NOMO-1 (cell line): Measurements from ENCODE around the gene ELMO3.

Source experiments
- DNase-seq, 2 experiments: peaks; one replicate each; lab custom pipeline; 2025; ENCODE audit not compliant: unreplicated experiment in 2 of 2; lab: John Stamatoyannopoulos, UW

ELMO3 gene

GRCh38 chr16:67238806-67239470, 40.0 kb downstream of the ELMO3 start:
- DNase-seq = no peak

- no peak for DNase-seq
Observed at GRCh38 chr16:67240506-67240905, 41.6 kb downstream of the ELMO3 start.

DNA sequence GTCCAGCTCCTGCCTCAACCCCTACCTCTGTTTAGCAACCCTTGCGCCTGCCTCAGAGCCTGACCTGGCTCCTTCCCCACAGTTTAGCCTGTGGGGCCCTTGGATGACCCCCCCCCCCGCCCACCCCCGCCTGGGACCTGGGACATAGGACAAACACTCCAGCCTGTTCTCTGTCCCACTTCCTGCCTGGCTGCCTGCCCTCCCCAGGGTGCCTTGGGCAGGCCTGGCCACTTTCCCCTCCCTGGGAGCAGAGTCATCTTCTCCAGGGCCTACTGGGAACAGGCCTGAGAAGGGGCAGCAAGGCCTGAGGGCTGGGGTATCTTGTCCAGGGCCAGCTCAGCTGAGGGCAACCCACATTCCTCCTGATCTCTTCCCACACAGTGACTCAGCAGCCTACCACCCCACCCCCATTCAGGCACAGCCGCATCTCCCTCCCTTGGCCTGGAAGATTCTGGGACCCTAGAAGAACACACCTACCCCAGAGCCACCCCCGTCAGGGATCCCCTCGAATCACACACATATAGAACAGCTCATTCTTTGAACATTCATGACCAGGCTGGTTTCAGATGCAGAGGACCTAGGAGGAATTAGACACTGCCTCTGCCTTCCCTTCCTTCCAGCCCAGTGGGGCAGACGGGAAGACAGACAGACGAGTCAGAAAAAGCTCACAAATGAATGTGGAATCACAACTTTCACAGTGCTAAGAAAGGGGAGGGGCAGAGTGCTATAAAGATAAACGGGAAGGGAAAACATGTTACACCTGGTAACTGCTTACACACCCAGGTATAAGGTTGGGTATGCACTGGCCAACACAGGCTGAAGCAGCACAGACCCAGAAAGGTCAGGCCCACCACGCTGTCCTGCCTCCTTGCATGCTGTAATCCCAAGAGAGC, 42.3 kb downstream of the ELMO3 start:
- no peak for DNase-seq

DNA sequence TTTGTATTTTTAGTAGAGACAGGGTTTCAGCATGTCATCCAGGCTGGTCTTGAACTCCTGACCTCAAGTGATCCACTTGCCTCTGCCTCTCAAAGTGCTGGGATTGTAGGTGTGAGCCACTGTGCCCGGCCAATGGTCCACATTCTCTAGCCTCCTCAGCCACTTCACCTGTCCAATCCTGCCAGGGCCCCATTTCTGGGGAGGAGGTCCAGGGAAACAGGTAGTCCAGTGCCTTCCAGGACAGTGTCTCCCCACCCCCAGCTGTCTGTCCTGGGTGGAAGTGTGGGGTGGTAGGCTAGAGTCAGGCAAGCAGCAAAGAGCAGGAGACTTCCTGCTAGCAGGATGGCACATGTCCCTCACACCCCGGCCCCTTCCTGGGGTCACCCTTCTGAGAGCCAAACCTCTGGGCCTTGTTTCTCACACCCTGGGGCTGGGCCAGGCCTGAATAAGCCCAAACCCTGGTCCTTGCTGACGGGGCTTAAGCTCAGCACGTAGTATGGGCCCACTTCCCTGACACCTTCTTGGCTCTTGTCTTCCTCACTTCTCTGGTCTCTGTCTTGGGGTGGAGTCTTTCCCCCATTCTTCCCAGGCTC, 43.3 kb downstream of the ELMO3 start:
- DNase-seq = no peak

GRCh38 chr16:67243481-67243880, 44.5 kb downstream of the ELMO3 start:
- no peak for DNase-seq

GRCh38 chr16:67244387-67245185, 45.7 kb downstream of the ELMO3 start:
- DNase-seq = peak; percentile 95 to 98

DNA sequence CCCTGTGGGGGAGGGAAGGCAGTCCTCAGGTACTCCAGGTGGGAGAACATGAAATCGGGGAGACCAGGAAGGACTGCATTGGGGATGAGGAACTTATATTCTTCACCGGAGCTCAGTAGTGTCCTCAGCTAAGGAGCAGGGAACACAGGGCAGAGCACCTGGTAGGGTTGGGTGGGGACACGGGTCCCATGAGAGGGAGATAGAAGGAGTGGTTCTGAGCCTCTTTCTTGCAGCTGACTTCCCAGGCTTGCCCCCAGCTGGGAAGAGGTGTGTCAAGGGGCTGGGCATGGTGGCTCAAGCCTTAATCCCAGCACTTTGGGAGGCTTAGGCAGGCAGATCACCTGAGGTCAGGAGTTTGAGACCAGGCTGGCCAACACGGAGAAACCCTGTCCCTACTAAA, 46.3 kb downstream of the ELMO3 start:
- DNase-seq = no peak

- DNase-seq = no peak
Observed at GRCh38 chr16:67245674-67246080, 46.7 kb downstream of the ELMO3 start.

DNA sequence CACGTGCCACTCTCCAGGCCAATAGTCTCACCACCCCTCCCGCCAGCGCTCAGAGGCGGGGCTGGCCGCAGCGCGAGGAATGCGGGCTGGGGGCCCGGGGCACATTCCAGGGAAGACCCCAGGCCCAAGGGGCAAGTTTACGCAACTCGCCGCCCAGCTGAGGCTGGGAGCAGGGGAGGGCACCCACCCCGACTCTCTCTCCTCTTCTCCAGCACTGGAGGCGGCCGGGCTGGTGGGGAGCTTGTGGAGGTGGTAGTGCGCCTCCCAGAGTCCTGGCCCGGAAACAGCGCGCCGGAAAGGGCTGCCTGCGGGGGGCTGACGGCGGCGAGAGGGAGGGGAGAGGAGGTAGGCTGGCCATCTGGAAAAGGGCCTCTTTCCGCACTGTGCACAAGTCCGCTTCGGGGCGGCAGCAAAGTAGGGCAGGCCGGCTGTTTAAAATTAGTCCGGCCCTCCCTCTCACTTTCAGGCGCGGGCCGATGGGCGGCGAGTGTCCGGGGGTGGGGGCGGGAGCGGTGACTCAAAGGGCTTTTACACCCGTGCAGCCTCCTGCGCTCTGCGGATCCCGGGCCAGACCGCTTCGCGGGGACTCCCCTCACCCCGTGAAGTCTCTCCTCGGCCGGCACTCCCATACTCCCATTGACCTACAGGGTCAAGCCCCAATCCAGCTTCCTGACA, 47.3 kb downstream of the ELMO3 start:
- DNase-seq = peak; percentile 39 to 49

GRCh38 chr16:67246756-67247191, 47.8 kb downstream of the ELMO3 start:
- DNase-seq = no peak

DNA sequence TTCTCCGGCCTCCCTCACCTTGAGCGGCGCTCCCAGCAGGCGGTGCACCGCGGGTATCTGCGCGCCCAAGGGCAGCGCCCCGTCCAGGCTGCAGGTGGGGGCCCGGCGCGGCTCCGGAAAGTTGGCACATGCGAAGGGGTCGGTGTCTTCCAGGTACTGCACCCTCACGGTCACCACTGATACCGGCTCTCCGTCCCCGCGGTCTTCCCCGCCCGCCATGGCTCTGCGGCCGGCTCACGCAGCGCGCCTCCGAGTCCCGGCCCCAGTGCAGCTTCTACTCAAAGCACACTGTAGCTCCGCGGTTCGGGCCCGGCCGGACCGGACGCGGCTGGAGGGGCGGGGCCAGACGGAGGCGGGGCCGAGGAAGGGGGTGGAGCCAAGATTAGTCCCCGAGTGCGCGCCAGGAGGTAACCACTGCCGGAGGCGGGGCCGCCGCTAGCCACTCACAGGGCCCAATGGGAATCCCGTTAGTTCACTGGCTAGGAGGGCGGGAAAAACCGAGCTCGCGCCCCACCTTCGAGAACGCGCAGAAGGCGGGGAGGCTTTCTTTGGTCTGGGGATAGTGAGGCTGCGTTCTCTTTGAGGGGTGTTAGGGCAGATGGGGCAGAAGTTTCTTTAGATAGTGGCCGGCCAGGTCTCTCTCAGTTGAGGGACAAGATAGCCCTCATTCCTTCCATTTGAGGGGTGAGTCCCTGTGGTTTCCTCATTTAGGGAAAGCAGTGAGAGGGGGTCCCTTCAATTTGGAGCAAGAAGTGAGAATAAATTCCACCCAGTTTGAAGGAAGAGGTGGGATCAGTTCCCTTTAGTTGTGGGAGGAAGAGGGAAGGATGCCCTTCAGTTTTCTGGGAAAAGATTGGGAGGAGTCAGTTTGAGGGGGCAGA, 48.5 kb downstream of the ELMO3 start, which contains the start of gene FHOD1:
Gene FHOD1 (minus strand): TSS at position 290 of the 881 bp plus-strand sequence. CDS start 71 bp downstream, at position 219.
- DNase-seq = peak; percentile 93 to 95

DNA sequence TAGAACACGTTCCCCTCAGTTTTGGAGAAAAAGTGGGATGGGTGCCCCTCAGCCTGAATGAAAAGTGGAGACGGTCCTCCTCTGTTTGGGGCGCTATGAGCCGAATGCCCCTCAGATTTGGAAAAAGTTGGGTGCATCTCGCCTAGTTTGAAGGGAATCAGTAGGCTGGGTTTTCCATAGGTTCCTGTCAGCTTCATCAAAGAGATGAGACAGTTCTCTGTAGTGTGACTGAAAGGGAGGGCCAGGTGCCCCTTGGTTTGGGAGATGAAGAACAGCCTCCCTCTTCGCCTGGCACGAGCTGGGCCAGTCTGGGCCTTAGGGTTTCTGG, 49.1 kb downstream of the ELMO3 start:
- no peak for DNase-seq

DNA sequence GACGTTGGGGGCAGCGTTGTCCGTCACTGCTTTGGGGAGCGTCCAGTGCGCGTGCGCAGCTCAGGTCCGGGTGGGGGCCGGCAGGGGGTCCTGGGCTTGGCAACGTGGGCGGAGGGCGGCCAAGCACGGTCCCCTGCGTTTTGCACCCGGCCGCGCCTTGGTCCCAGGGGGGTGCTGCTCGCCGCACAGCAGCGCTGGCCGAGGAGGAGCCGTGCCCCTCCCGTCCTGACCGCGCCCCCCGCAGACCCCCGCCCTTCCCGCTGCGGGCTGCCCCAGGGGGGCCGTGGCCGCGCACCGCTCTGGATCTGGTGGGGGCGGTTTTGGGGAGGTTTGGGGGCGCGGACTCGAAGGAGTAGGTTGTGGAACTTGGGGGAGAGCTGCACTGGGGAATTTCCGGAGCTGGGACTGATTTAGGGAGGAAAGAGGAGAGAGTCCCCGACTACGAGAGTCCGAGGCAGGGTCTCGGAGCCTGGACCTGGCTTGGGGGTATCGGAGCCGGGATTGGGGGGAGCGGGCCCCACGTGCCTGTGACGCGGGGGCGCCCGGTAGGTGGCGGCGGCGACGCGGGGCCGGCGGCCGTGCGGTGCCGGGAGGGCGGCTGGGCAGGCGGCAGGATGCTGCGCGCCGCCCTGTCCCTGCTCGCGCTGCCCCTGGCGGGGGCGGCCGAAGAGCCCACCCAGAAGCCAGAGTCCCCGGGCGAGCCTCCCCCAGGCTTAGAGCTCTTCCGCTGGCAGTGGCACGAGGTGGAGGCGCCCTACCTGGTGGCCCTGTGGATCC, 49.7 kb downstream of the ELMO3 start, which contains the start of gene SLC9A5:
Gene SLC9A5 (plus strand): TSS at position 579 of the 777 bp plus-strand sequence. CDS start 36 bp downstream, at position 615.
- DNase-seq = no peak

DNA sequence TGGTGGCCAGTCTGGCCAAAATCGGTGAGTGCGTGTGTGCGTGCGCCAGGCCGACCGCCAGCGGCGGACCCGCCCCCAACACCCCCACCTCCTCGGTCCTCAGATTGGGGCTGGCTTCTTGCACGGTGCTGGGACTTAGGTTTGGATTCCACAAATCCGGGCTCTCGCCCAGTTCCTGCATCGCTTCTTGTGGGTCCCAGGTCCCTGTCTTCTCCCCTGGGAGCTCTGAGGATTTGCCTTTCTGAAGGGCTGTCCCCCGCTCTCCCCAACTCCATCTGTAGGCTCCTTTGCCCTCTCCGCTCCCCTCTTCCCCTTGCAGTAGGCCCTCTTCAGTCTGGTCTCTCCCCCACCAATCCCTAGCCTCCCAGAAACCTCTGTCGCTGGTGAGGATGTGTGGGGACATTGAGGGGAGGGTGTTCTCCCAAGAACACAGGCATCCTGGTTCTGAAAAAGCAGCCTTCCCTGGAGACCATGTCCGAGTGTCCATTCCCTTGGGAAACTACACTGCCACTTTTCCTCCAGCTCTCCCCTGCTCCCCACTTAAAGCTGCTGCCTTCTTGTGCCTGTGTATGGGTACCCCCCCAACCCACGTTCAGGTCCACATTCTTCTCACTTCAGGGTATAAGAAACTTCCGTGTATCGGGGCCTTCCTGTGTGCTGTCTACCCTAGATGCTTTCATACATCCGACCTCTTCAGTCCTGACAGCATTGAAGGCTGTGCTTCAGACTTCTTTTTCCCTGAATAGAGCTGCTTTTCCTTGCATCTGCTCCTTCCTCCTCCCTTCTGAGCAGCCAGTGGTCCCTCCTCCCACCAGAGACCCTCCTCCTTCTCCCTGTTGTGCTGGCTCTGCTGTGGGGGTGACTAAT, 50.5 kb downstream of the ELMO3 start:
- DNase-seq = no peak

DNA sequence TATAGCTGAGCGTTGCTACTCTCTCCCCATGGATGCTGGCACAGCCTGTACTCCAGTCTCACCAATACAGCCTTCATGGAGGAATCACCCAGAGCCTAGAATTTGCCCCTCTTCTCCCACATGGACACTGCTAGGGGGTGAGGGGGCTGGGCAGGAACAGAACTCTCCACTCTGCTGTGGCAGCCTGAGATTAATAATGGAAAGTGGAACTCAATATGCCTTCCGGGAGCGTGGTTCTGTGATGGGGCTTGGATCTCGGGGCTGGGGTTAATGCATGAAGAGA, 51.1 kb downstream of the ELMO3 start:
- no peak for DNase-seq

DNA sequence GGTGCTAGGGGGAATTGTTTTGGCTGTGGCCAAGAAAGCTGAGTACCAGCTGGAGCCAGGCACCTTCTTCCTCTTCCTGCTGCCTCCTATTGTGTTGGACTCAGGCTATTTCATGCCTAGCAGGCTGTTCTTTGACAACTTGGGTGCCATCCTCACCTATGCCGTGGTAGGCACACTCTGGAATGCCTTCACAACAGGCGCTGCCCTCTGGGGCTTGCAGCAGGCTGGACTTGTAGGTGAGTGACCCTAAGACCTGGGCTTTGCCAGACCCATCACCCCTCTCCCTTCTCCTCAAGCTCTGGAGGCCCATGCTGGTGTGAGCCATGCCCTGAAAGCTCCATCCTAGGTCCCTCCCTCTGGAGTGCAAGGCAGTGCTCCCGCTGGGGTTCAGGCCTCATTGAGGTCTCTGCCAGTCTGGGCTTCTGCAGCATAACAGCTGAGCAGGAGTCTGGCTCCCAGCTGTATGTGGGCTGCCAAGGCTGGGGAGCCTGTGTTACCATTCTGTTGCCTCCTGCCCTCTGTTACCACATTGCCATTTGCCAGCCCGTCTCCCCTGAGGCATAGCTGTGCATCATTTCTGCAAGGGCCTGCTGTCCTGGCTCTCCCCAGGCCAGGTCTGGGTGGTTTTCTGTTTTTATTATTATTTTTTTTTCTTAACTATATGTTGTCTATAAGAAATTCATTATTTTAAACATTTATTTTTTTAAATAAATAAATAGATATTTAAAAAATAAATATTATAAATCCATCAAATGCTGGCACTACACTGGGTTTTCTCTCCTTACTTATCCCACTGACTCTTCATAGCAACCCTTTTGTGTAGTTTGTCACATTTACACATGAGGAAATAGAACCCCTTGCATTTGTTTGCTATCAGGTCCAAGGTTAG, 53.9 kb downstream of the ELMO3 start:
- no peak for DNase-seq
